Mesodermal cell (in vitro differentiated cells): Measurements from ENCODE around the gene AK4.

ENCODE experiments used
- H3K27ac ChIP-seq: 2 replicates; pipeline ENCODE4 v1.7.0; 2013; ENCODE audit warnings: mild to moderate bottlenecking, low read depth, low read length, moderate library complexity; ENCODE audit not compliant: severe bottlenecking
- H3K36me3 ChIP-seq: 2 replicates; pipeline ENCODE4 v1.7.1; 2013; ENCODE audit warnings: mild to moderate bottlenecking, low read length, moderate library complexity; ENCODE audit not compliant: control insufficient read depth, insufficient read depth
- H3K4me1 ChIP-seq: one replicate; pipeline ENCODE4 v1.7.1; 2013; ENCODE audit warnings: mild to moderate bottlenecking, low read length; ENCODE audit not compliant: insufficient read depth, control insufficient read depth, poor library complexity, severe bottlenecking
- H3K4me3 ChIP-seq: 2 replicates; pipeline ENCODE4 v1.7.0; 2013; ENCODE audit warnings: low read length, control low read depth, mild to moderate bottlenecking; ENCODE audit not compliant: insufficient read depth, poor library complexity, severe bottlenecking; ENCODE audit errors: extremely low read depth
- H3K9me3 ChIP-seq: 2 replicates; pipeline ENCODE4 v1.7.1; 2013; ENCODE audit warnings: mild to moderate bottlenecking, low read length, moderate library complexity; ENCODE audit not compliant: control insufficient read depth
- WGBS, 2 experiments: methylation state at CpG; one replicate each; pipeline ENCODE4 v1.1.5; 2013; ENCODE audit warnings: missing lambda C conversion rate in 2 of 2; ENCODE audit not compliant: insufficient coverage in 2 of 2; 5-methylcytosine and 5-hydroxymethylcytosine counted together

AK4 gene

GRCh38 chr1:65214340-65215027 is 66.5 kb downstream of the AK4 start:
- H3K27ac ChIP-seq = no peak overlapping the region
- H3K4me3 ChIP-seq = no peak overlapping the region
- no peaks in the 10 kb centered on the region for H3K4me1 ChIP-seq
- no peaks in the 10 kb centered on the region for H3K9me3 ChIP-seq
- H3K36me3 ChIP-seq = no peaks in the 10 kb centered on the region
- 92 to 94% methylated on average over 8 to 9 of the region's 9 CpGs for WGBS, 2 experiments

- Histone ChIP-seq H3K9me3 (no peaks in the 10 kb centered on the region), H3K27ac (no peak overlapping the region), H3K36me3 (no peaks in the 10 kb centered on the region), H3K4me1 (no peaks in the 10 kb centered on the region), H3K4me3 (no peak overlapping the region)
- 83 to 91% methylated on average over 1 of the region's 1 CpG for WGBS, 2 experiments
Measured at GRCh38 chr1:65216989-65217388, 69.0 kb downstream of the AK4 start.

DNA sequence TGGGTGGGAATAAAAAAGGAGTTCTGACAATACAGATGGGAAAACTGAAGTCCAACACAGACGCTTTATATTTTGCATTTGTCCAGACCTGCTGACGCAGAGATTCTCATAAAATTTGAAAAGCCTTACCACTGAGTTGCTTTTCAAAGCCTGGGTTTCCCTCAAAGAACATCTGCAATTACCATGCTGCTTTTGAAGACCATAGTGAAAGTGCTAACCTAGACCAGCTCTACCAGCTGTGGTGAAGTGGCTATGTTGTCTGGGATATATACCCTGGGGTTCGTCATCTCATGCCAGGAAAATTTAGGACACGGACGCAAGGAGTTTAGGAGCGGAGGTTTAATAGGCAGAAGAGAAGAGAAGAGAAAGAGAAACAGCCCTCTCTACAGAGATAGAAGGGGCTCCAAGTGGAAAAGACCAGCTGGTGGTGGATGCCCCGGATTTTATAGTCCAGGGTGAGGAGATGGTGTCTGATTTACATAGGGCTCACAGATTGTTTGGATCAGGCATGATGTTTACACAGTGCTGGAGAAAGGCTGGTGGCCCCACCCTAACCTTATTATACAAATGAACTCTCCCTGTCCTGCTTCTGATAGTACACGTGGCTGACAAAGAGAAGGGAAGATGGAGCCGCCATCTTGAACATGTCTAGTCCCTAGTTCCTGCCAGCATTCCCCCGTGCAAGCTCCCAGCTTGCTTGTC is 73.8 kb downstream of the AK4 start:
- Histone ChIP-seq H3K4me3 (no peak overlapping the region), H3K36me3 (no peaks in the 10 kb centered on the region), H3K27ac (no peak overlapping the region), H3K4me1 (no peaks in the 10 kb centered on the region), H3K9me3 (no peaks in the 10 kb centered on the region)
- WGBS, 2 experiments = 95 to 96% methylated on average over 6 to 7 of the region's 10 CpGs

- H3K9me3 ChIP-seq = no peaks in the 10 kb centered on the region
- no peak overlapping the region for H3K27ac ChIP-seq
- no peaks in the 10 kb centered on the region for H3K36me3 ChIP-seq
- no peak overlapping the region for H3K4me3 ChIP-seq
- 93 to 100% methylated on average over 1 to 3 of the region's 4 CpGs for WGBS, 2 experiments
- H3K4me1 ChIP-seq = no peaks in the 10 kb centered on the region
Measured at GRCh38 chr1:65222340-65222940, 74.4 kb downstream of the AK4 start.

GRCh38 chr1:65224681-65225091 is 76.7 kb downstream of the AK4 start:
- no peak overlapping the region for H3K27ac ChIP-seq
- H3K4me3 ChIP-seq = no peak overlapping the region
- WGBS, 2 experiments = 64 to 68% methylated on average over 4 to 5 of the region's 6 CpGs
- H3K9me3 ChIP-seq = no peaks in the 10 kb centered on the region
- no peaks in the 10 kb centered on the region for H3K36me3 ChIP-seq
- H3K4me1 ChIP-seq = no peaks in the 10 kb centered on the region

DNA sequence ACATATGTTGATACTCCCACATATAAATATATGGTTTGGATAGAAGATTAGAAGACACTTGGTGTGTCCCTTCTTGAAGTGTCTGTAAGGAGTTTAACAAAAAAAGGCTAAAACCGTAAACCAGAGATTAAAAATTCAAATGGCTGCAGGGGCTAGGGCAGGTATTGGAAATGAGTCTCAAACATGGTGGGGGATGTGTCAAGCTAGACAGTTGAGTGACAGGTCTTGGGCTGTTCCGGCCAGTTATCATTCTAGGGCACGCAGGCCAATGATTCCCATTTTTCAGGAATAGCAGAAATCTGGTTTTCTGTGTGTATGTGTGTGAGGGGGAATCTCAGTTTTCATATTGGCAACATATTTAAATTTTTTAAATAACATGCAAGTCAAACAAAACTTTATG is 77.2 kb downstream of the AK4 start:
- 92 to 100% methylated on average over 1 of the region's 3 CpGs for WGBS, 2 experiments
- Histone ChIP-seq H3K4me1 (peaks cover under 1% of the 10 kb centered on the region), H3K9me3 (no peaks in the 10 kb centered on the region), H3K4me3 (no peak overlapping the region), H3K36me3 (no peaks in the 10 kb centered on the region), H3K27ac (no peak overlapping the region)

- H3K4me3 ChIP-seq = no peak overlapping the region
- 93 to 98% methylated on average over 4 to 5 of the region's 5 CpGs for WGBS, 2 experiments
- H3K4me1 ChIP-seq = peaks cover 16% of the 10 kb centered on the region
- H3K27ac ChIP-seq = no peak overlapping the region
- H3K36me3 ChIP-seq = no peaks in the 10 kb centered on the region
- H3K9me3 ChIP-seq = no peaks in the 10 kb centered on the region
Measured at GRCh38 chr1:65229201-65229600, 81.2 kb downstream of the AK4 start.

- no peak overlapping the region for H3K4me3 ChIP-seq
- H3K36me3 ChIP-seq = no peaks in the 10 kb centered on the region
- H3K27ac ChIP-seq = no peak overlapping the region
- 62 to 94% methylated on average over 2 to 3 of the region's 5 CpGs for WGBS, 2 experiments
- H3K4me1 ChIP-seq = peaks cover 16% of the 10 kb centered on the region
- no peaks in the 10 kb centered on the region for H3K9me3 ChIP-seq
Measured at GRCh38 chr1:65229754-65230339, 81.8 kb downstream of the AK4 start.

GRCh38 chr1:65230731-65231481 is 82.9 kb downstream of the AK4 start:
- WGBS, 2 experiments = 100% methylated on average over 1 of the region's 1 CpG; no CpG with 5 or more reads in 1 of the 2 experiments
- Histone ChIP-seq H3K9me3 (no peaks in the 10 kb centered on the region), H3K4me3 (no peak overlapping the region), H3K27ac (no peak overlapping the region), H3K36me3 (no peaks in the 10 kb centered on the region), H3K4me1 (peaks cover 16% of the 10 kb centered on the region)

- 75 to 86% methylated on average over 2 to 3 of the region's 4 CpGs for WGBS, 2 experiments
- Histone ChIP-seq H3K27ac (peak overlapping the region; percentile 68), H3K4me3 (no peak overlapping the region)
Measured at GRCh38 chr1:65231718-65232330, 83.8 kb downstream of the AK4 start.

More at GRCh38 chr1:65231718-65232330, 83.8 kb downstream of the AK4 start:
- no peaks in the 10 kb centered on the region for H3K36me3 ChIP-seq
- peaks cover 16% of the 10 kb centered on the region for H3K4me1 ChIP-seq
- no peaks in the 10 kb centered on the region for H3K9me3 ChIP-seq
